Measurements from ENCODE around the gene TNFAIP2.
"Not testable (repeated sequence)": the region's sequence is repeated elsewhere in the genome, so short reads cannot be mapped to it uniquely, and the experiment has no call there.

Gene TNFAIP2

GRCh38 chr14:103107941-103108748 is 15.1 kb upstream of the TNFAIP2 start:
- DNase-seq (ENCODE audit: low read depth, low spot score), result no peak

DNA sequence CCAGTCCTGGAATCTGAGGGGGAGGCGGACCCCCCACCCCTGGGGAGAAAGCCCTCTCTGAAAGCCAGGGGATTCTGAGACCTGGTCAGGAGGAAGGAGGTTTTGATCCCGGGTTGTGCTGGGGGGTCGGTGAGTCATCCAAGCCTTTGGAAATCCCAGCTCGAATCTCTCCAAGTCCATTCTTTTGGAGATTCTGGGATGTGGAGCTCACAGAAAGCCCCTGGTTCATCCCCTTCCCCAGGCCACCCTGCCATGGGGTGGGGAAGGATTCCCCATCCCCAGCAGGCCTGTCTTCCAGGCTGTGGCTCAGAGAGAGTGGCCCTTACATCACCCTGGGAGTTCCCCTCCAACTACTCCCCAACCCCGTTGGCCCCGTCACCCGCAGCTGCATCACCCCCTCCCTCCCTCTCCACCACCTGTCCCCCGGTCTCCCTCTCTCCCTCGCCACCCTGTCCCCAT is 14.5 kb upstream of the TNFAIP2 start:
- peak; percentile 50 for DNase-seq (ENCODE audit: low read depth, low spot score)

DNA sequence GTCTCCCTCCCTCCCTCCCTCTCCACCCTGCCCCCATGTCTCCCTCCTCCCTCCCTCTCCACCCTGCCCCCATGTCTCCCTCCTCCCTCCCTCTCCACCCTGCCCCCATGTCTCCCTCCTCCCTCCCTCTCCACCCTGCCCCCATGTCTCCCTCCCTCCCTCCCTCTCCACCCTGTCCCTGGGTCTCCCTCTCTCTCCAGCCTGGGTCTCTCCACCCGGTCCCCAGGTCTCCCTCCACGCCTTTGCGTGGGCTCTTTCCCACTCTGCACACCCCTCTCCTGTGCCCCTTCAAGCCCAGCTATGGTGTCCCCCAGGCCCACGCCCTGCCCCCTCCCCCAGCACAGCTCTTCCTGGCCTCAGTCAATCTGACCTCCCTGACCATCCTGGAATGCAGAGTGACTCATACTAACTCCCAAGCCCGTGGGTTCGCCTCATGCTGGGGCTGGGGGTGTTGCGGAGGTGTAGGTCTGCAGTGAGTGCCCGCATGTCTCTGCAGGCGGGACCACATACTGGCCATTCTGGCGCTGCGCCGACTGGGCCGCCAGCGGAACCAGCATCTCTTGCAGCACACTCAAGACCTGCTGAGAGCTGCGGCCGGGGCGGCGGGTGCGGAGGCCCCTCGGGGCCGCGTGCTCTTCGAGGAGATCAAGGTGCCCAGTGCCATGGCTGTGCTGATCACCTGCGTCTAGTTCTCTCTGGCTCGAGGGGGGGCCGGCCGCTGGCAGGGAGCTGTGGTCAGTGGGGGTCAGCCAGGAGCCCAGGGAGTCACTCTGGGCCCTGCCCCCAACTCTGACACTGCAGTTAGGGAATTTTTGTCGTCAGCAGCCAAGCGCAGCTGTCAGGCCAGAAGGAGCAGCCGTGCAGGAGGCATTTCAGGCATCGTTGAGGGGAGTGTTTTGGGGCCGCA is 13.5 kb upstream of the TNFAIP2 start:
- DNase-seq (ENCODE audit: low read depth, low spot score), result peak; percentile 85

- peak; percentile 58 for DNase-seq (ENCODE audit: low read depth, low spot score)
Observed at GRCh38 chr14:103110681-103111231, 12.5 kb upstream of the TNFAIP2 start.

DNA sequence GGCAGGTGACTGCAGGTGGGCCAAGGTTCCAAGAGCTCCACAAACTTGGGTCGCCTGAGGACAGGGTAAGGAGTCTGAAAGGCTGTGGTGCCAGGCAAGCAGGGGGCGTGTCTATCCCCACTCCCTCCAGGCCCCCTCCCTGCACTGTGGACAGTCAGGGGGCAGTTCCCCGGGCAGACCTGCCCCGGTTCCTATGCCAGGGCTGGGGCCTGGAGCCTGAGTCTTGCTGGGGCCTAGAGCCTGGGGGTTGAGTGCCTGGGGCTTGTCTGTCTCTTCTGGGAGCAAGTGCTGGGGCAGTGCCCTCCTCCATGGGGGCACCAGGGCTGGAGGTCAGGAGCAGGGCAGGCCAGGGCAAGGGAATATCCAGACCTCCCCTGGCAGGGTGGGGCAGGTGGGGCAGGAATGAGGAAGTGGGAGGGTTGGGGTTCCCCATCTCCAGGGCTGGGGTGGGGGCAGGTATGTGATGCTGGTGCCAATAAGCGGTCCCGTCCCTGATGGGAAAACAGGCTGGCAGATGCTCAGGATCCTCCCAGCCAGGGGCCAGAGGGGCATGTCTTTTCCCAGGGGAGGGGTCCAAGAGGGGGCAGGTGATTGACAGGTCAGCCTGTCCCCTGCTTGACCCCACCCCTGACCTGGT is 11.9 kb upstream of the TNFAIP2 start:
- DNase-seq (ENCODE audit: low read depth, low spot score), result no peak

GRCh38 chr14:103112400-103113243 is 10.6 kb upstream of the TNFAIP2 start:
- DNase-seq (ENCODE audit: low read depth, low spot score), result no peak

- DNase-seq (ENCODE audit: low read depth, low spot score), result no peak
Observed at GRCh38 chr14:103113303-103113702, 10.0 kb upstream of the TNFAIP2 start.

DNA sequence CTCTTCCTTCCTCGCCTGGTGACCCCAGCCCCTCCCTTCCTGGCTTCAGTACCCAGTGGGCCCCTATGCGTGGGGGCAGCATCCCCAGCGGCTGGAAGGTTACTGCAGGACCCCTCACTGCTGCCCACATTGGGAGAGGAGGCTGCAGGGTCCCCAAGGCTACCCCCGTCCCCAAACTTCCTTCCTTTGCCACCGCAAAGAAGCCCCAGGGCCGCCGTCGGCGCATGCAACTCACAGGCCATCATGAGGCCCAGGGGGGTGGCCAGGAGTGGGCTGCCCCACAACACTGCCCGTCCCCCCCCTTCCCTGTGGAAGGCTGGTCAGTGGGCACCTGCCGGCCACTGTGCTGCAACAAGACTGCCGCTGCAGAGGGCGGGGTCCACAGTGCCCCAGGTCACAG is 9.5 kb upstream of the TNFAIP2 start:
- no peak for DNase-seq (ENCODE audit: low read depth, low spot score)

DNA sequence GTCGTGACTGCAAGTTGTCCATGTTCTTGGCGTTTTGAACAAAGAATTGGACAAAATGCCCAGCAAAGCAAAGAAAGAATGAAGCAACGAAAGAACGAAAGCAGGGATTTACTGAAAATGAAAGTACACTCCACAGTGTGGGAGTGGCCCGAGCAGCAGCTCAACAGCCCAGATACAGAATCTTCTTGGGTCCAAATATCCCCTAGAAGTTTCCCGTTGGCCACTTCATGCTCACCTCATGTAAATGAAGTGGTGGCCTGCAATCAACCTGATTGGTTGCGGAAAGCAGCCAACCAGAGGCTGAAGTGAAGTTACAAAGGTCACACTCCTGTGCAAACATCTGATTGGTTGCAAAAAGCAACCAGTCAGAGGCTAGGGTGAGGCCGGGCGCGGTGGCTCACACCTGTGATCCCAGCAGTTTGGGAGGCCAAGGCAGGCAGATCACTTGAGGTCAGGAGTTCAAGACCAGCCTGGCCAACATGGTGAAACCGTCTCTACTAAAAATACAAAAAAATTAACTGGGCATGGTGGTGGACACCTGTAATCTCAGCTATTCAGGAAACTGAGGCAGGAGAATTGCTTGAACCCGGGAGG is 8.1 kb upstream of the TNFAIP2 start:
- not testable (repeated sequence) for DNase-seq (ENCODE audit: low read depth, low spot score)

DNA sequence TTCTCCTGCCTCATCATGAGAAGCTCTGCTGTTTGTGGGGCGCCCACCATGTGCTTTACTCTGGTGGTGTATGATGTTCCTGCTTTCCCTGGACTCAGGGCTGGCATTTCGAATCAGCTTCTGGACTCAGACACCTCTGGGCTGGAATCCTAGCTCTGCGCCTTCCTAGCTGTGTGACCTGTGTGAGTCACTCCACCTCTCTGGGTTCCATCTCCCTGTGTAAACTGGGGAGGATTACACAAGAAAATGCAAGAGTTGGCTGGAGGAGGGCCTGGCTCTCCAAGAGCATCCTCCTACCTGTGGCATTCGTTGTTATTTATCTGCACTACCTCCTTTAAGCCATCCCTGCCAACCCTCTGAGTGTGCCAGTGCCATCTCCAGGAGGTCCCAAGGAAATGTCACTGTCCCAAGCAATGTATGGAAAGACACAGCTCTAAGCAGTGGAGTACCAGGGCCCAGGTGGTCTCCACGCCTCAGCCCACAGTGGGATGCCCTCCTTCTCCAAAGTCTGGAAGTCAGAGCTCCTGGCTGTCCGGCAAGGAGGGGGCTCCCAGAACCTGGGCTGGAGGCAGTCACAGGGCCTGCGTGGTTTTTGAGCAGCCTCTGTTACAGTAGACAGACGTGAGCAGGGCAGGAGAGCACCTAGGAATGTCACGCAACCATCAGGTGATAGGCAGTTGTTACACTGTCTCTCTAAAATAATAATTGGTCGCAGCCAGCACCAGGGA is 7.3 kb upstream of the TNFAIP2 start:
- DNase-seq (ENCODE audit: low read depth, low spot score), result no peak

GRCh38 chr14:103116636-103117035 is 6.6 kb upstream of the TNFAIP2 start:
- DNase-seq (ENCODE audit: low read depth, low spot score), result no peak

- DNase-seq (ENCODE audit: low read depth, low spot score), result not testable (repeated sequence)
Observed at GRCh38 chr14:103117499-103117898, 5.8 kb upstream of the TNFAIP2 start.

DNA sequence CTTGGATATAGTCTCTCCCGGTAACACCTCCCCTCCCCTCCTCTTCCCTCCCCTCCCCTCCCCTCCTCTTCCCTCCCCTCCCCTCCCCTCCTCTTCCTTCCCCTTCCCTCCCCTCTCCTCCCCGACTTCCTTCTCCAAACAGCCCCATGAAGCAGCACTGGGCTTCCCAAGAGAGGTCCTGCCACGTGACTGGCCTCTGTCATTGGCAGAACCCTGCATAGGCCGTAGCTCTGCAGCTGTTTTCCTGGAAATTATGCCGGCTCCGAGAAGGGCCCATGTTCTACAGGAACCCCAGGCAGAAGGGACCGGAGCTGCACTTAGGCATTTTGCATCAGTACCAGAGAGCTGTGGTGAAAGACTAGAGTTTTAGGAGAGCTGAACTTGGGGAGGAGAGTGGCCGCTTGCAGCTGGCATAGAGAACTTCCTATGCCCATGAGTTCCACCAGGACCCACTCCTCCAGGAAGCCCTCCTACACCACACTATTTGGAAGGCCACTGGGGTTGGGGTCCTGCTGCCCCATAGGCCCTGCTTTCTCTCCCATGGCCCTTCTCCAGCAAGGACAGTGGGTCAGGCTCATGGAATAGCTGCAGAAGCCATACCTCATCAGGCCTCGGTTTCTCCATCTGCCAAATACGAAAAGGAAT is 5.1 kb upstream of the TNFAIP2 start:
- DNase-seq (ENCODE audit: low read depth, low spot score), result no peak

- no peak for DNase-seq (ENCODE audit: low read depth, low spot score)
Observed at GRCh38 chr14:103118663-103119404, 4.4 kb upstream of the TNFAIP2 start.

- DNase-seq (ENCODE audit: low read depth, low spot score), result not testable (repeated sequence)
Observed at GRCh38 chr14:103119527-103119926, 3.7 kb upstream of the TNFAIP2 start.

GRCh38 chr14:103121121-103121845 is 2.0 kb upstream of the TNFAIP2 start:
- DNase-seq (ENCODE audit: low read depth, low spot score), result no peak

DNA sequence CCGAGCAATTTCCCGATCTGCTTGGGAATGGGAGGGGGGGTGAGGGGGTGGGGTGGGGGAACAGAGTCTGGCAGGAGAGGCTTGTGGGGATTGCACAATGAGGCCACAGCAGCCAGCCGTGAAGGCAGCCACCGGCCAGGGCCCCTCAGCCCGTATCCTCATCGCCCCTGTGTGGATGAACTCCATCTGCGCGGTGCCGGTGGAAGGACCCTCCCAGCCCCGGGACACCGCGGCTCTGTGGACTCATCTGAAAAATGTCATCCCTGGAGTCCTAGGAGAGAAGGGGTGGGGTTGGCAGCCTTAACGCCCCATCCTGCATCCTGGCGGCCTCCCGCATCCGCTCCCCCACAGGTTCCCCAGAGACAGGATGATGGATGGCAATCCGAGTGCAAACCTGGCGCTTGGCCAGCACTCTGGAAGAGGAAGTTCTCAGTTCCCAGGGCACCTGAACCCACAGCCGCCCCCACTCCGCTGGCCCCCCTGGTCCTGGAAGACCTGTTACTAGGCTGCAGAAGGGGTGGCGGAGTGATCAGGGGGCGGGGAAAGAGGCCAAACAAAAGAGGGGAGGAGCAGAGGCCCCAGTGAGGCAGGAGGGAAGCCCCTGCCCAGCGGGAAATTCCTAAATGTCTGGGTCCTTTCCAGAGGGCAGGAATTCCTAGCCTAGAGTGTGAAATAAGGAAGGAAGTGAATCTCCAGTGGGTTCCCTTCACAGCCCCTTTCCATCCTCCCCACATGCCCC is 1.2 kb upstream of the TNFAIP2 start:
- DNase-seq (ENCODE audit: low read depth, low spot score), result peak; percentile 84
